HCT116 (cell line): ENCODE measurements around the gene DMD. TPM values are rescaled to one million over a fixed set of nuclear protein-coding genes. Genes with fewer than 3 reads are reported as not detected.

Experiments used
- ATAC-seq: fragments of 200-7000 bp; cut with Tn5 transposase; 2 replicates; pipeline ENCODE4 v1.9.1; 2020; ENCODE audit warnings: mild to moderate bottlenecking, moderate library complexity
- BruUV-seq: library from RNA; stranded (reverse); fragments of 400-500 nt; replicated peaks from 2 replicates; lab custom pipeline; 2021; lab: Mats Ljungman, UMichigan
- CTCF ChIA-PET: fragments of 300-600 bp; sonication (Branson Sonifier 250); formaldehyde crosslinking; loops from one replicate; lab custom pipeline; 2021; ENCODE audit warnings: antibody characterized with exemption; lab: Charles Lee
- POLR2A ChIA-PET: fragments of 300-600, 350-600 bp; sonication (Branson Sonifier 250); formaldehyde crosslinking; loops from one replicate; lab custom pipeline; 2021; ENCODE audit warnings: antibody characterized with exemption; lab: Charles Lee
- RAD21 ChIA-PET, 2 experiments: fragments of 300-600 bp; sonication (Branson Sonifier 250); formaldehyde crosslinking; loops; one replicate each; lab custom pipeline; 2023; ENCODE audit warnings: low total read pairs in 2 of 2; ENCODE audit not compliant: uncharacterized antibody in 2 of 2, unreplicated experiment in 2 of 2, low non-redundant PET in 1 of 2; lab: Charles Lee
- DNase-seq: peaks from one replicate; pipeline ENCODE4 v3.0.0-alpha.2; 2010; ENCODE audit warnings: low read depth, low spot score
- H2AFZ ChIP-seq: fragments of 200-600 bp; shearing (Covaris generic), sonication (generic); 2 replicates; pipeline ENCODE4 v1.6.1; 2017; ENCODE audit warnings: low read depth, mixed run types, mixed read lengths, antibody characterized with exemption, low read length; ENCODE audit not compliant: poor library complexity, severe bottlenecking
- H3K27ac ChIP-seq: 2 replicates; pipeline ENCODE4 v1.5.1; 2012; ENCODE audit warnings: low read depth, low read length
- H3K27me3 ChIP-seq: fragments of 200-600 bp; sonication (generic); 2 replicates; pipeline ENCODE4 v1.6.1; 2016; ENCODE audit warnings: mixed run types, low read length, mixed read lengths; ENCODE audit not compliant: insufficient read depth
- H3K36me3 ChIP-seq, 2 experiments: fragments of 200-500 bp in 1 of 2; fragments of 200-600 bp in 1 of 2; sonication (Bioruptor generic) in 1 of 2; sonication (generic) in 1 of 2; 2 replicates each; pipeline versions ENCODE4 v1.5.1 to v1.6.1; 2014 to 2016; ENCODE audit warnings: low read length in 2 of 2, inconsistent platforms in 1 of 2, mixed read lengths in 1 of 2, mixed run types in 1 of 2; ENCODE audit not compliant: insufficient read depth in 2 of 2, control insufficient read depth in 1 of 2
- H3K4me1 ChIP-seq, 2 experiments: fragments of 200-600 bp in 1 of 2; sonication (generic) in 1 of 2; 2 replicates each; pipeline versions ENCODE4 v1.5.1 to v1.6.1; 2012 to 2017; ENCODE audit warnings: low read length in 2 of 2, inconsistent platforms in 1 of 2, mild to moderate bottlenecking in 1 of 2, mixed read lengths in 1 of 2, mixed run types in 1 of 2, moderate library complexity in 1 of 2; ENCODE audit not compliant: insufficient read depth in 2 of 2, control insufficient read depth in 1 of 2
- H3K4me2 ChIP-seq: fragments of 200-600 bp; sonication (generic); 2 replicates; pipeline ENCODE4 v1.6.1; 2017; ENCODE audit warnings: mixed run types, low read length, mixed read lengths
- H3K4me3 ChIP-seq, 2 experiments: fragments of 200-600 bp in 1 of 2; sonication (generic) in 1 of 2; replicated peaks in 1 of 2; 2 replicates each; pipeline ENCODE4 v1.5.1; 2011 to 2016; ENCODE audit warnings: low read length in 2 of 2, control low read depth in 1 of 2, low read depth in 1 of 2, mild to moderate bottlenecking in 1 of 2, mixed read lengths in 1 of 2, mixed run types in 1 of 2
- H3K79me2 ChIP-seq: fragments of 200-600 bp; sonication (generic); 2 replicates; pipeline ENCODE4 v1.6.1; 2017; ENCODE audit warnings: mild to moderate bottlenecking, mixed run types, low read length, moderate library complexity, mixed read lengths; ENCODE audit not compliant: insufficient read depth
- H3K9ac ChIP-seq: fragments of 200-600 bp; sonication (generic); 2 replicates; pipeline ENCODE4 v1.6.1; 2016; ENCODE audit warnings: low read length, mixed read lengths
- H3K9me2 ChIP-seq: fragments of 200-600 bp; sonication (generic), shearing (Covaris generic); 2 replicates; pipeline ENCODE4 v1.6.1; 2017; ENCODE audit warnings: mixed run types, mild to moderate bottlenecking, moderate library complexity; ENCODE audit not compliant: insufficient read depth
- H3K9me3 ChIP-seq, 2 experiments: fragments of 200-500 bp in 1 of 2; fragments of 200-600 bp in 1 of 2; sonication (Bioruptor generic) in 1 of 2; sonication (generic) in 1 of 2; 2 replicates each; pipeline ENCODE4 v1.6.1; 2014 to 2017; ENCODE audit warnings: low read length in 2 of 2, mixed read lengths in 2 of 2, inconsistent platforms in 1 of 2, low read depth in 1 of 2, mild to moderate bottlenecking in 1 of 2, mixed run types in 1 of 2, moderate library complexity in 1 of 2; ENCODE audit not compliant: control insufficient read depth in 1 of 2, insufficient read depth in 1 of 2
- H4K20me1 ChIP-seq: fragments of 200-600 bp; sonication (generic), shearing (Covaris generic); 2 replicates; pipeline ENCODE4 v1.6.1; 2017; ENCODE audit warnings: mixed run types, mild to moderate bottlenecking, moderate library complexity; ENCODE audit not compliant: insufficient read depth
- CBX3 ChIP-seq: IDR thresholded peaks from 2 replicates; pipeline ENCODE4 v1.6.1; 2012; ENCODE audit warnings: low read depth
- EZH2 ChIP-seq: fragments of 200-600 bp; sonication (generic); IDR thresholded peaks from 2 replicates; pipeline ENCODE4 v1.6.1; 2017; ENCODE audit warnings: antibody characterized with exemption, mixed run types
- EZH2phosphoT487 ChIP-seq: fragments of 200-600 bp; IDR thresholded peaks from 2 replicates; pipeline ENCODE4 v1.6.1; 2018; ENCODE audit warnings: antibody characterized with exemption, borderline replicate concordance
- POLR2A ChIP-seq: IDR thresholded peaks from 2 replicates; pipeline ENCODE4 v1.7.0; 2011; ENCODE audit warnings: borderline replicate concordance; ENCODE audit not compliant: insufficient read depth, insufficient read length; ENCODE audit errors: extremely low read depth
- RAD21 ChIP-seq: IDR thresholded peaks from 2 replicates; pipeline ENCODE4 v1.6.1; 2012; ENCODE audit warnings: low read depth, mild to moderate bottlenecking
- SP1 ChIP-seq: IDR thresholded peaks from 2 replicates; pipeline ENCODE4 v1.6.1; 2012; ENCODE audit warnings: low read depth
- ZNF274 ChIP-seq: fragments of 200-500 bp; sonication (Bioruptor generic); IDR thresholded peaks from 2 replicates; pipeline ENCODE4 v1.6.1; 2014; ENCODE audit warnings: mild to moderate bottlenecking, low read depth, low read length, inconsistent platforms
- intact Hi-C: fragments of 100-400 bp; cut with micrococcal nuclease; formaldehyde crosslinking; loops from 2 replicates; pipeline ENCODE4 v1.10.0; 2022
- total RNA-seq: library from RNA; stranded (reverse); gene quantifications from one replicate; pipeline ENCODE4 v1.2.1, GENCODE V29; 2021; ENCODE audit not compliant: unreplicated experiment
- TF ChIP-seq, protein P1 (sequence below): IDR thresholded peaks from 2 replicates; pipeline ENCODE4 v1.6.1; 2011; ENCODE audit warnings: mild to moderate bottlenecking, low read length, moderate library complexity; ENCODE audit not compliant: insufficient replicate concordance; ENCODE audit errors: extremely low read depth
- TF ChIP-seq, protein P2 (sequence below): IDR thresholded peaks from 2 replicates; pipeline ENCODE4 v1.6.1; 2012; ENCODE audit warnings: low read depth

The DMD gene
- total RNA-seq, 1 experiment from 2014 or later = 0.05 TPM

DNA sequence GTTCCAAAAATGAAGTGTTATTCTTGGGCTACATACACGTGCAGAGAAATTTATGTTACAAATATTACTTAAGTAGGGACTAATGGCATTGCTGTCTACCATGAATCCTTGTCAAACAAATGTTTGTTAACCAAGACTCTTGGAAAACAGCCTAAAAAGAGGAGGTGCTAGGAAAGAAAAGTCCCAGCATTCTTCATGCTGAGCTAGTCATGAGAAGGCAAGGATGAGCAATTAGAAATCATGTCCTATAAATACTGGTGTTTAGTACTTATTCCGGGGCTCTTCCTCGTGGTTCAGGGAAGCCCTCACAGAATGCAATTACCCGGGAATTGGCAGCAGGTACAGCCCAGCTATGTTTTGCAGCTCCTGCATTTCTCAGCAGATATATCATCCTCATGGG lies 1761.4 kb downstream of the DMD start (continued):
- TF ChIP-seq SP1 = no peak
- TF ChIP-seq, all 23 proteins: peak for 0

DNA sequence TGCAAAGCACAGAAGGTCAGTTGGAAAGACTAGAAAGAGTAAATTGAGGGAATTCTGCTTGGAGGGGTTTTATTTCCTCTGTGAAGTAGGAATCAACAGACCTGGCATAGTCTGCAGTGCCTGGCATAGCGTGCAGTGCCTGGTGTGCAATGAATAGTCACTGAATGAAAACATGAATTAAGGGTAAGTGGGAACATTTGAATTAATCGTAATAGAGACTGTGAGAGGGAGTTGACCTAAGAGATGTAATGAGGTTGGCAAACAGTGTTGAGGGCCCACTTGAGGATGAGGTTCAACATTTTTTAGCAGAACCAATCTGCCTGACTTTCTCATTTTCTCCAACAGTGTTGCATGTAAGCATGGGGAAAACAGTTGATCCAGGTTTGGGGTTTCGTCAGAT lies 1762.3 kb downstream of the DMD start:
- RAD21 ChIA-PET = no interaction called here
- TF ChIP-seq, protein P1, sequence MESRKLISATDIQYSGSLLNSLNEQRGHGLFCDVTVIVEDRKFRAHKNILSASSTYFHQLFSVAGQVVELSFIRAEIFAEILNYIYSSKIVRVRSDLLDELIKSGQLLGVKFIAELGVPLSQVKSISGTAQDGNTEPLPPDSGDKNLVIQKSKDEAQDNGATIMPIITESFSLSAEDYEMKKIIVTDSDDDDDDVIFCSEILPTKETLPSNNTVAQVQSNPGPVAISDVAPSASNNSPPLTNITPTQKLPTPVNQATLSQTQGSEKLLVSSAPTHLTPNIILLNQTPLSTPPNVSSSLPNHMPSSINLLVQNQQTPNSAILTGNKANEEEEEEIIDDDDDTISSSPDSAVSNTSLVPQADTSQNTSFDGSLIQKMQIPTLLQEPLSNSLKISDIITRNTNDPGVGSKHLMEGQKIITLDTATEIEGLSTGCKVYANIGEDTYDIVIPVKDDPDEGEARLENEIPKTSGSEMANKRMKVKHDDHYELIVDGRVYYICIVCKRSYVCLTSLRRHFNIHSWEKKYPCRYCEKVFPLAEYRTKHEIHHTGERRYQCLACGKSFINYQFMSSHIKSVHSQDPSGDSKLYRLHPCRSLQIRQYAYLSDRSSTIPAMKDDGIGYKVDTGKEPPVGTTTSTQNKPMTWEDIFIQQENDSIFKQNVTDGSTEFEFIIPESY = no peak
- TF ChIP-seq RAD21 = no peak
- no peak for TF ChIP-seq EZH2phosphoT487
- TF ChIP-seq EZH2 = no peak
- no peak for TF ChIP-seq CBX3
- TF ChIP-seq, all 23 proteins: peak for 0
- Histone ChIP-seq H3K36me3 (no peaks in the 10 kb centered on the region), H3K4me1 (no peaks in the 10 kb centered on the region), H3K27ac (no peak overlapping the region), H3K9me3 (no peaks in the 10 kb centered on the region), H3K4me3 (no peak overlapping the region), H3K9ac (no peak overlapping the region), H4K20me1 (no peaks in the 10 kb centered on the region), H3K9me2 (no peaks in the 10 kb centered on the region), H3K27me3 (no peaks in the 10 kb centered on the region), H2AFZ (no peak overlapping the region), H3K4me2 (no peak overlapping the region), H3K79me2 (no peaks in the 10 kb centered on the region)
- ChIA-PET CTCF (no interaction called here), POLR2A (no interaction called here)
- no TSS peak for BruUV-seq
- intact Hi-C loops = no loop called here
- DNase-seq (no peak), ATAC-seq (no peak)

DNA sequence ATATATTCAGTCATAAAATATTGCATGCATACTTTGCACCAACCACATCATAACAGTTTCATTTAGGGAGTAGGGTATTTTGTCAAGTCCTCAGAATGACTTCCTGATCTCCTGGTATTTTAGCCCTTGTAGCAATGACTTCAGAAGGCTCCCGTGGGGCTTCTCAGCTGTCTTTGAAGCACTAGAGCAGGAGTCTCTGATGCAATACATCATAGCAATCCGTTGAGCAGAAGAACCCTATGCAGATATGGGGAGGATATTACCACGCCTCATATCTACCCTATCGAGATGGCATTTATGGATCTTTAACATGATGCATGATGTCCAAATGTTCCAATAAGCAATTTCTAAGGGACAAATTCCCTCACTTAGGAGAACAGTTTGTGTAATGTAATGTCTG lies 1765.8 kb downstream of the DMD start:
- DNase-seq (no peak), ATAC-seq (no peak)
- H3K4me1 ChIP-seq = no peaks in the 10 kb centered on the region
- BruUV-seq = no TSS peak
- H3K9me3 ChIP-seq = no peaks in the 10 kb centered on the region
- H3K27me3 ChIP-seq = no peaks in the 10 kb centered on the region
- TF ChIP-seq, protein P2, sequence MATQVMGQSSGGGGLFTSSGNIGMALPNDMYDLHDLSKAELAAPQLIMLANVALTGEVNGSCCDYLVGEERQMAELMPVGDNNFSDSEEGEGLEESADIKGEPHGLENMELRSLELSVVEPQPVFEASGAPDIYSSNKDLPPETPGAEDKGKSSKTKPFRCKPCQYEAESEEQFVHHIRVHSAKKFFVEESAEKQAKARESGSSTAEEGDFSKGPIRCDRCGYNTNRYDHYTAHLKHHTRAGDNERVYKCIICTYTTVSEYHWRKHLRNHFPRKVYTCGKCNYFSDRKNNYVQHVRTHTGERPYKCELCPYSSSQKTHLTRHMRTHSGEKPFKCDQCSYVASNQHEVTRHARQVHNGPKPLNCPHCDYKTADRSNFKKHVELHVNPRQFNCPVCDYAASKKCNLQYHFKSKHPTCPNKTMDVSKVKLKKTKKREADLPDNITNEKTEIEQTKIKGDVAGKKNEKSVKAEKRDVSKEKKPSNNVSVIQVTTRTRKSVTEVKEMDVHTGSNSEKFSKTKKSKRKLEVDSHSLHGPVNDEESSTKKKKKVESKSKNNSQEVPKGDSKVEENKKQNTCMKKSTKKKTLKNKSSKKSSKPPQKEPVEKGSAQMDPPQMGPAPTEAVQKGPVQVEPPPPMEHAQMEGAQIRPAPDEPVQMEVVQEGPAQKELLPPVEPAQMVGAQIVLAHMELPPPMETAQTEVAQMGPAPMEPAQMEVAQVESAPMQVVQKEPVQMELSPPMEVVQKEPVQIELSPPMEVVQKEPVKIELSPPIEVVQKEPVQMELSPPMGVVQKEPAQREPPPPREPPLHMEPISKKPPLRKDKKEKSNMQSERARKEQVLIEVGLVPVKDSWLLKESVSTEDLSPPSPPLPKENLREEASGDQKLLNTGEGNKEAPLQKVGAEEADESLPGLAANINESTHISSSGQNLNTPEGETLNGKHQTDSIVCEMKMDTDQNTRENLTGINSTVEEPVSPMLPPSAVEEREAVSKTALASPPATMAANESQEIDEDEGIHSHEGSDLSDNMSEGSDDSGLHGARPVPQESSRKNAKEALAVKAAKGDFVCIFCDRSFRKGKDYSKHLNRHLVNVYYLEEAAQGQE = no peak
- no peak for TF ChIP-seq CBX3
- TF ChIP-seq POLR2A = no peak
- TF ChIP-seq ZNF274 = no peak
- TF ChIP-seq SP1 = no peak
- no peak overlapping the region for H3K4me3 ChIP-seq
- no peaks in the 10 kb centered on the region for H3K79me2 ChIP-seq
- H3K36me3 ChIP-seq = no peaks in the 10 kb centered on the region
- no peak overlapping the region for H3K27ac ChIP-seq
- H3K4me2 ChIP-seq = no peak overlapping the region
- CTCF ChIA-PET = no interaction called here
- no peak overlapping the region for H2AFZ ChIP-seq
- intact Hi-C loops = no loop called here
- POLR2A ChIA-PET = no interaction called here
- no peaks in the 10 kb centered on the region for H3K9me2 ChIP-seq
- H3K9ac ChIP-seq = no peak overlapping the region
- H4K20me1 ChIP-seq = no peaks in the 10 kb centered on the region
- RAD21 ChIA-PET = no interaction called here
